ENCODE results near the gene PRKCZ. TPM values are rescaled to one million over a fixed set of nuclear protein-coding genes. Genes with fewer than 3 reads are reported as not detected.

Gene PRKCZ
- polyA plus RNA-seq, 3 donors from 2014 or later = 7.5 to 14.0 (median 9.4) TPM

DNA sequence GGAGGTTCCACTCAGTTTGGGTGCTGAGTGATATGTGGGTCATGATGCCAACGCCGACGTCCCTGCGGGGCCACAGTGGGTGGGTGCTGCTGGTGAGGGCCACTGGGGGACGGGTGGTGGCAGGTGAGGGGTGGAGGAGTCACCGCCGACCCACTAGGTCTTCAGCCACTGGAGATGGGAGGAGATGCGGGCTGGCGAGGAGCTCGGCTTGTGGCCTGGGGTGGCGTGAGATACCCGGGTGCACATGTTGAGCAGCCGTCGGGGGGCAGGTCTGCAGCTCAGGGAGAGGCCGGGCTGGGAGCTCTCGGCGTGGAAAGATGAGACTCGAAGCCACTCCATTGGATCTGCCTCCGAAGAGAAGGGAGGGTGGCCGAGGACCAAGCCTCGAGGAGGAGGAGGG, 103.8 kb downstream of the PRKCZ start:
- DNase-seq = no peak
- H3K9me3 Mint-ChIP-seq = no peaks in the 10 kb centered on the region
- no peak overlapping the region for H3K27ac Mint-ChIP-seq
- peaks cover 0 to 2% (median 0%) of the 10 kb centered on the region in 3 donors for H3K27me3 Mint-ChIP-seq (ENCODE audit: low read depth in 3 of 3)
- peaks cover 11 to 23% (median 13%) of the 10 kb centered on the region in 3 donors for H3K36me3 Mint-ChIP-seq
- no peaks in the 10 kb centered on the region for H3K4me1 Mint-ChIP-seq
- H3K4me3 Mint-ChIP-seq = no peak overlapping the region

DNA sequence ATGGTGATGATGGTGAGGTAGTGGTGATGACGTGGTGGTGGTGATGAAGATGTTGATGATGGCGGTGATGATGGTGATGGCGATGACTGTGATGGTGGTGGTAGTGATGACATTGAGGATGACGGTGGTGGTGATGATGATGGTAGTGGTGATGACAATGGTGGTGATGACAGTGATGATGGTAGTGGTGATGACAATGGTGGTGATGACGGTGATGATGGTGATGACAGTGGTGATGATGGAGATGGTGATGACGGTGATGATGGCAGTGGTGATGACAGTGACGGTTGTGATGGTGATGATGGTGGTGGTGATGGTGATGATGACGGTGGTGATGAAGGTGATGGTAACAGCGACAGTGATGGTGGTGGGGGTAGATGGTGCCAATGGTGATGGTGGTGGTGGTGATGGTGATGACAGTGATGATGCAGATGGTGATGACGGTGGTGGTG, 105.0 kb downstream of the PRKCZ start:
- Mint-ChIP-seq H3K27me3 (ENCODE audit: low read depth in 3 of 3) (peaks cover 0 to 2% (median 0%) of the 10 kb centered on the region in 3 donors), H3K4me3 (no peak overlapping the region), H3K9me3 (no peaks in the 10 kb centered on the region), H3K27ac (peak overlapping the region in 4 of 6 donors; percentile 8 to 60 (median 49)), H3K4me1 (peaks cover 2 to 3% of the 10 kb centered on the region in 2 donors), H3K36me3 (peaks cover 14 to 30% (median 19%) of the 10 kb centered on the region in 3 donors)
- DNase-seq = no peak

DNA sequence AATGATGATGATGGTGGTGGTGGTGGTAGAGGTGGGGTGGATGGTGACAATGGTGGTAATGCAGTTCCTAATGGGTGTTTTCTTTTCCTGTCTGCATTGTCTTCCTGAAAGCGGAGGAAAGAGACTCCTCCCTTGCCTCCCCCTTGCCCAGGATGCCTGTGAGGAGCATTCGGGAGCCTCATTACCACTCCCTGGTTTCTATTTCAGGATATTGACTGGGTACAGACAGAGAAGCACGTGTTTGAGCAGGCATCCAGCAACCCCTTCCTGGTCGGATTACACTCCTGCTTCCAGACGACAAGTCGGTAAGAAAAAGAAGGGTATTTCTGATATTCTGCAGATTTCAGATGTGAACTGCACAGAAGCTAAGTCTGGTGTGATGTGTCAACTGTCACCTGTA, 105.6 kb downstream of the PRKCZ start:
- no peak for DNase-seq
- peaks cover 14 to 30% (median 19%) of the 10 kb centered on the region in 3 donors for H3K36me3 Mint-ChIP-seq
- peaks cover 0 to 7% (median 0%) of the 10 kb centered on the region in 3 donors for H3K27me3 Mint-ChIP-seq (ENCODE audit: low read depth in 3 of 3)
- no peaks in the 10 kb centered on the region for H3K9me3 Mint-ChIP-seq
- H3K27ac Mint-ChIP-seq = no peak overlapping the region
- H3K4me3 Mint-ChIP-seq = no peak overlapping the region
- H3K4me1 Mint-ChIP-seq = peaks cover 8 to 9% of the 10 kb centered on the region in 2 donors

DNA sequence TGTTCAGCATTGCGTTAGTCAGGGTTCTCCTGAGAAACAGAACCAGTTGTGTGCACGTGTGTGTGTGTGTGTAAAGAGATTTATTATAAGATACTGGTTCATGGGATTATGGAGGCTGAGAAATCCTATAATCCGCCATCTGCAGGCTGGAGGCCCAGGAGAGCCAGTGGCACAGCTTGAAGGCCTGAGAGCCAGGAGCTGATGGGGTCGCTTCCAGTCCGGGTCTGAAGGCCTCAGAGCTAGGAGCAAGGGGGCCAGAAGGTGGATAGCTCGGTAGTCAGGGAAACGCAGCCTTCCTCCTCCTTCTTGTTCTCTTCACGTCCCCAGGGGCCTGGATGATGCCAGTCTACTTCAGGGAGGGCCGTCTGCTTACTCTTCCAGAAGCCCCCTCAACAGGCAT, 106.7 kb downstream of the PRKCZ start:
- peaks cover 0 to 7% (median 0%) of the 10 kb centered on the region in 3 donors for H3K27me3 Mint-ChIP-seq (ENCODE audit: low read depth in 3 of 3)
- H3K4me3 Mint-ChIP-seq = no peak overlapping the region
- peaks cover 9 to 10% of the 10 kb centered on the region in 2 donors for H3K4me1 Mint-ChIP-seq
- H3K36me3 Mint-ChIP-seq = peaks cover 14 to 32% (median 19%) of the 10 kb centered on the region in 3 donors
- no peak overlapping the region for H3K27ac Mint-ChIP-seq
- no peaks in the 10 kb centered on the region for H3K9me3 Mint-ChIP-seq
- no peak for DNase-seq

DNA sequence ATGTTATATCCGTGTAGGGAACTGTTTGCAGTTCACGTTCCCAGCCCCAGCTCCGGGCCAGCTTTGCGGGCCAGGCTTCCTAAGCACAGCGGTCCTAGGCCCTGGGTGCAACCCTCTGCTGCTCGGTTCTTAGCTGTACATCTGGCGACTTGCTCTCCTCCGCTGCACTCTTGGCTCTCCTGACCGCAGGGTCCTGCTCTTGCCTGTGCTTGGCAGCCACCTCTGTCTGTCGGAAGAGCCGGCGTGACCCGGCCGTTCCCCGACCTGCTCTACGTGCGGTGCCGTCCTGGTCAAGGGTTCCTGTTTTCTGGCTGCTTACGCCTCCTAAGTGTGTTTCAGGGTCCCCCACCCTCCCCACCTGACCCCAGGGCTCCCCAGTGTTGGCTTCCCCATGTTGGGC, 107.6 kb downstream of the PRKCZ start:
- Mint-ChIP-seq H3K27me3 (ENCODE audit: low read depth in 3 of 3) (peaks cover 0 to 7% (median 0%) of the 10 kb centered on the region in 3 donors), H3K36me3 (peaks cover 14 to 30% (median 19%) of the 10 kb centered on the region in 3 donors), H3K9me3 (no peaks in the 10 kb centered on the region), H3K4me1 (peaks cover 9 to 15% of the 10 kb centered on the region in 2 donors), H3K27ac (no peak overlapping the region), H3K4me3 (no peak overlapping the region)
- no peak for DNase-seq

DNA sequence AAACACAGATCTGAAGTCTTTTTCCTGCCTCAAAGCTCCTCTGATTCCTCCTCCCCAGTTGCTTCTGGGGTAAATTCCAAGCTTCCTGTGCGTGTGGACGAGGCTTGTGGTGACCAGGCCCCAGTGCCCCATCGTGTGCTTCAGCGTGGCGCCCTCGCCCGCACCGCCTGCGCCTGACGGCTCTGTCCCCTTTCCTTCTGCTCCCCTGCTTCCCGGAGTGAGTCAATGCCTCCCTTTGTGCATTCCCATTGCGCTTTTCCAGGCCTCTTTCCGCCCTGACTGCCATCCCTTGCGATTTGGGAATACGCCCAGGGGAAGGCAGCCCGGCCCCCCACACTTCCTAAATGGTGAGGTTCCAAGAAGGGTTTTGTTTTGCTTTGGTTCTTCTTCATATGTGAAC, 108.1 kb downstream of the PRKCZ start:
- peaks cover 0 to 7% (median 0%) of the 10 kb centered on the region in 3 donors for H3K27me3 Mint-ChIP-seq (ENCODE audit: low read depth in 3 of 3)
- H3K4me3 Mint-ChIP-seq = no peak overlapping the region
- peaks cover 14 to 30% (median 19%) of the 10 kb centered on the region in 3 donors for H3K36me3 Mint-ChIP-seq
- H3K4me1 Mint-ChIP-seq = peaks cover 9 to 17% of the 10 kb centered on the region in 2 donors
- no peak for DNase-seq
- no peak overlapping the region for H3K27ac Mint-ChIP-seq
- no peaks in the 10 kb centered on the region for H3K9me3 Mint-ChIP-seq

DNA sequence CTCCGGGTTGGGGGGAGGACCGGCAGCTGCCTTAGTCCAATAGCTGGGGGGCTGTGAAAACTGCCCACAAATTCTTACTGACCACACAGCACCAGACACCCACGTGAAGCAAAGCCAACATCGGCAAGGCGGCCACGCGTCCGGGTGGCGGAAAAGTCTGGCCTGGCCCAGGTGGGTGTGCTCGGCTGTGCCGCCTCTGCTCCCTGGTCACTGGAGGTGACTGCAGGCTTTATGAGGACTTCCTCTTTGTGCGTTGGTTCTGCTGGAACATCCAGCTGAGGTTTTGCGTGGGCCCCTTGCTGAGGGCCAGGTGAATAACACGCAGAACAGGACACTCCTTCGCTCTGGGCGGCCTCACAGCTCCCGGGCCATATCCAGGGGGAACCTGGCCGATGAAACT, 108.9 kb downstream of the PRKCZ start:
- H3K4me1 Mint-ChIP-seq = peaks cover 9 to 17% of the 10 kb centered on the region in 2 donors
- no peak overlapping the region for H3K4me3 Mint-ChIP-seq
- H3K27me3 Mint-ChIP-seq (ENCODE audit: low read depth in 3 of 3) = peaks cover 0 to 7% (median 0%) of the 10 kb centered on the region in 3 donors
- H3K36me3 Mint-ChIP-seq = peaks cover 14 to 30% (median 19%) of the 10 kb centered on the region in 3 donors
- no peaks in the 10 kb centered on the region for H3K9me3 Mint-ChIP-seq
- DNase-seq = no peak
- H3K27ac Mint-ChIP-seq = peak overlapping the region in 1 of 6 donors; percentile 20

DNA sequence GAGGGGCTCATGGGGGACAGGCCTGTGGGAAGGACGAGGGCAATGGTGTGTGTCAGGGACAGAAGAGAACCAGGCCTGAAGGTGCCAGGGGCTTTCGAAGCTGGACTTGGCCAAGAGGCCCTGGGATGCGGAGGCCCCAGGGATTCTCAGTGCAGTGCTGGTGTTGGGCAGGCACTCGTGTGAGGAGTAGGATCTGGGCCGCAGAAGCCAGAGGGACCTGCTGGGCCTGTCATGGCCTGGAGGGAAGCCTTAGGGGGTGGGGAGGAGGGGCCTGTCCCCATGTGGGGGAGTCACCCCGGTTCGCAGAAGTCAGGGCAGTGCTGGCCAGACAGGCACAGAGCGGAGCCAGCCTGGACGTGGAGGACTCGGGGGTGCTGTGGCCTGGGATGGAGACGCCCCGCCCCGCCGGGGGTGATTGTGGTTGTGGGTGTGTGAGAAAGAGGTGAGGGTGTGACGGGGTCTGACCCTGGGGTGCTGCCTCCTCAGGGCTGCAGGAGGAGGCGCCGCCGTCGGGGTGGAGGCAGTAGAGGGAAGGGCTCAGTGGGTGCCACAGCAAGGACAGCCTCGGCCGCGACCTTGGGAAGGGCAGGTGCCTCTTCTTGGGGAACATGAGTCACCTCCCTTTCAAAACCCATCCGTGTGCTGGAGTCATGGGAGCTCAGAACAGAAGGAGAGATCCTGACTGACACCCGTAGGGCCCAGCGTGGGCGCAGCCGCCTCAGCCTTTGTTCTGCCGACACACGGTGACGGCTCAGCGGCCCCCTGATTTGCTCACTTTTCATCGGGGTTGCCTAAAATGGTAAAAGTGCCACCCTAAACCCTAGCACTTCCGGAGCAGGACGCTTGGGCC, 110.5 kb downstream of the PRKCZ start:
- Mint-ChIP-seq H3K27ac (no peak overlapping the region), H3K4me3 (no peak overlapping the region), H3K9me3 (no peaks in the 10 kb centered on the region), H3K4me1 (peaks cover 9 to 17% of the 10 kb centered on the region in 2 donors), H3K27me3 (ENCODE audit: low read depth in 3 of 3) (peaks cover 0 to 5% (median 0%) of the 10 kb centered on the region in 3 donors), H3K36me3 (peaks cover 5 to 27% (median 7%) of the 10 kb centered on the region in 3 donors)
- peak; percentile 20 to 25 (median 22) for DNase-seq

DNA sequence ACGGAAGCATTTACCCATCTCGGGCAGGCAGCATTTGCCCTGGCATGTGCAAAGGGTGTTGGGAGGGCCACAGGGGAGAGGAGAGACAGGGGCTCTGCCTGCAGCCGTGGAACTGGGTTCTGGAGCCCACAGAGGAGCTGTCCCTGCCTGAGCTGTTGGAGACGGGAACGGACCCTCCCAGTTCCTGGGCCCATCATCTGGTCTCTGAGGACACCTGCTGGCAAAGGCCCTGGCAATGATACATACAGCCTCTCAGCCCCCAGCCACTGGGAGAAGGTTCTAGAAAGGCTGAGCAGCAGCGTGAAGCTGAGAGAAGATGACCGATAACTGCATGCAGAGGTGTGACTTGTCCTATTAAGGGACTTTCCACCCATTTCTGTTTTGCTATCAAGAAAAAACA, 113.0 kb downstream of the PRKCZ start:
- Mint-ChIP-seq H3K4me1 (peaks cover 9 to 17% of the 10 kb centered on the region in 2 donors), H3K27ac (no peak overlapping the region), H3K36me3 (peaks cover 4 to 21% (median 6%) of the 10 kb centered on the region in 3 donors), H3K27me3 (ENCODE audit: low read depth in 3 of 3) (peaks cover 0 to 5% (median 0%) of the 10 kb centered on the region in 3 donors), H3K9me3 (no peaks in the 10 kb centered on the region), H3K4me3 (no peak overlapping the region)
- DNase-seq = no peak

DNA sequence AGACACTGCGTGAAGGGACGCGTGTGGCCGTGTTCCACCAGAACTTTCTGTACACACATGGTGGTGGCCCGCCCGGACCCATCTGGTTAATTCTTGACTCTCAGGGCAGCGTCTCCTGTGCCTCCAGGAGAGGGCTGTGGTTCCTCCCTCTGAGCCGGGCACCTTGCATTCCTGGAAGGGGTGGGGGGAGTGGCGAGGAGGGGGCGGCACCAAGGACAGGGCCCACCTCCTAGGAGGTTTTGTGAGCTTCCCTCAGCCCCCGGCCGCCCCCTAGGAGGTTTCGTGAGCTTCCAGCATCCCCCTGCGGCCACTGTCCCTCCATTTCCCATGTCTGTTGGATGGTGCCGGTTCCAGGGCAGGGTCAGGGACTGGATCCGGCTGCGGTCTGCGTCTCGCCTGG, 115.4 kb downstream of the PRKCZ start:
- Mint-ChIP-seq H3K4me1 (peaks cover 2 to 9% of the 10 kb centered on the region in 2 donors), H3K27me3 (ENCODE audit: low read depth in 3 of 3) (peaks cover 0 to 3% (median 0%) of the 10 kb centered on the region in 3 donors), H3K4me3 (no peak overlapping the region), H3K36me3 (peaks cover 0 to 10% (median 3%) of the 10 kb centered on the region in 3 donors), H3K27ac (no peak overlapping the region), H3K9me3 (no peaks in the 10 kb centered on the region)
- no peak for DNase-seq

DNA sequence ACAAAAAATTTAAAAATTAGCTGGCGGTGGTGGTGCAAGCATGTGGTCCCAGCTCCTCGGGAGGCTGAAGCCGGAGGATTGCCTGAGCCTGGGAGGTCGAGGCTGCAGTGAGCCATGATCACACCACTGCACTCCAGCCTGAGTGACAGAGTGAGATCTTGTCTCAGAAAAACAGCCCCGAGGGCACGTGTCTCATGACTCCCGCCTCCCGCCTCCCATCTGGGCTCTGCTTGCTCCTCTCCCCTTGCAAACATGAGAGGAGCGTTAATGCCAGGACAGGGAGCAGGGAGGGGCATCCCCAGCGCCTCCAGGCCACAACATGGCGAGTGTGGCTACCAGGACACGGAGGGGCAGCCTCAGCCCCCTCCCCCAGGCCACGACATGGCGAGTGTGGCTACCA, 116.0 kb downstream of the PRKCZ start:
- Mint-ChIP-seq H3K9me3 (no peaks in the 10 kb centered on the region), H3K27ac (no peak overlapping the region), H3K36me3 (peaks cover 0 to 10% (median 3%) of the 10 kb centered on the region in 3 donors), H3K4me1 (peaks cover 0 to 6% of the 10 kb centered on the region in 2 donors), H3K27me3 (ENCODE audit: low read depth in 3 of 3) (peaks cover 0 to 2% (median 0%) of the 10 kb centered on the region in 3 donors), H3K4me3 (no peak overlapping the region)
- DNase-seq = no peak

DNA sequence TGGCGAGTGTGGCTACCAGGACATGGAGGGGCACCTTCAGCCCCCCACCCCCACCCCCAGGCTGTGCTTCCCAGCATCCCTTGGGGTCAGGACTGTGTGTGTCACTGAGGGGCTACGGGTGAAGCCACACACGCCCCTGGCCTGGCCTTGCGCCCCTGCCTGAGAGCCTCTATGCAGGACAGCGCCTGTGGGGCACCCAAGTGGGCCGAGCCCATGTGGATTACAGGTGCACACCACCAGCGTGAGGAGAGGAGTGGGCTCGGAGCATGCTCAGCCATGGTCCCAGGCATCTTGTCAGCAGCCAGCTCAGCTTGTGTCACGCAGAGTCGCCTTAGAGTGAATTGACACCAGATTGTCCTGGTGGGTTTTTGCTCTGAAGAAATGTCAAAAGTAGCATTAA, 116.5 kb downstream of the PRKCZ start:
- Mint-ChIP-seq H3K4me3 (no peak overlapping the region), H3K4me1 (peaks cover 0 to 6% of the 10 kb centered on the region in 2 donors), H3K27ac (no peak overlapping the region), H3K9me3 (no peaks in the 10 kb centered on the region), H3K27me3 (ENCODE audit: low read depth in 3 of 3) (peaks cover 0 to 2% (median 0%) of the 10 kb centered on the region in 3 donors), H3K36me3 (peaks cover 0 to 10% (median 3%) of the 10 kb centered on the region in 3 donors)
- DNase-seq = no peak

DNA sequence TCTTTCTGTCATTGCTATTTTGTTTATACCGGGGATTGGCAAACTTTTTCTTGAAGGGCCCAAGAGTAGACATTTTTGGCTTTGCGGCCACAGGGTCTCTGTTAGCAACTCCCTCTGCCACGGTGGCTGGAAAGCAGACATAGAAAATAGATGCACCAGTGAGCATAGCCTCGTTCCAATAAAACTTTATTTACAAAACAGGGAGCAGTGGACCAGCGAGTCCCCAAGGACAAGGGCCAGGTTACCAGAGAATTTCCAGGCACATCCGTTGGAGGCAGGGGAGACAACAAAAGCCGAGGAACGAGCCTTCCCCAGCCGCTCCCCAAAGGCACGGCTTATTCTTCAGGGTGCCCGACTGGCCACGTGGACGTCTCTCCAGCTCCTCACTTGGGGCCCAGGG, 117.9 kb downstream of the PRKCZ start:
- H3K4me1 Mint-ChIP-seq = no peaks in the 10 kb centered on the region
- H3K27ac Mint-ChIP-seq = peak overlapping the region in 1 of 6 donors; percentile 30

DNA sequence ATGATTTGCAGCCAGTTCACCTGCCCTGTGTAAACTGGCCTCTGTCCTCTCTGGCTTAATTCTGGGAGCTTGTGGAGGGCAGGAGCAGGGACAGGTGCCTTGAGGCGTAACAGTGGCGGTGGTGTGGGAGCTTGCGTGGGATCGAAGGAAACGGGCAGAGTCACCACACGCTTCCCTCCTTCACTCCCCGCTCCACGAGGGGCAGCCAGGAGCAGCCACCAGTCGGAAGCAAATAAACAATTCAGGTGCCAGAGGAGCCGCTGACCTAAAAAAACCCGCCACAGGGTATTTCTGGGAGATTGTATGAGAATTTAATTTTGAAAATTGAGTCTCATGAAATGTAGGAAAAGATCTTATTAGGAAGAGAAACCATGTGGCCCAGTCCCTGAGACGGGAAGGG, 118.3 kb downstream of the PRKCZ start:
- Mint-ChIP-seq H3K27ac (no peak overlapping the region), H3K27me3 (ENCODE audit: low read depth in 3 of 3) (peaks cover 0 to 2% (median 0%) of the 10 kb centered on the region in 3 donors), H3K36me3 (peaks cover 0 to 8% (median 3%) of the 10 kb centered on the region in 3 donors), H3K9me3 (no peaks in the 10 kb centered on the region), H3K4me1 (no peaks in the 10 kb centered on the region), H3K4me3 (no peak overlapping the region)
- no peak for DNase-seq

More for the DNA sequence above, 117.9 kb downstream of the PRKCZ start:
- H3K9me3 Mint-ChIP-seq = no peaks in the 10 kb centered on the region
- H3K27me3 Mint-ChIP-seq (ENCODE audit: low read depth in 3 of 3) = peaks cover 0 to 2% (median 0%) of the 10 kb centered on the region in 3 donors
- no peak overlapping the region for H3K4me3 Mint-ChIP-seq
- DNase-seq = no peak
- peaks cover 0 to 7% (median 3%) of the 10 kb centered on the region in 3 donors for H3K36me3 Mint-ChIP-seq

All from immature natural killer cell (primary cell).